Hepatic stellate cell (primary cell): ENCODE measurements around the gene ETFDH.
"Not testable (repeated sequence)": the region's sequence is repeated elsewhere in the genome, so short reads cannot be mapped to it uniquely, and the experiment has no call there.

Experiments
- DNase-seq: peaks from one replicate; pipeline ENCODE4 v3.0.0; 2011; ENCODE audit warnings: low spot score

ETFDH gene

GRCh38 chr4:158755819-158756218 is 83.7 kb downstream of the ETFDH start:
- not testable (repeated sequence) for DNase-seq

GRCh38 chr4:158756588-158756987 is 84.5 kb downstream of the ETFDH start:
- no peak for DNase-seq

GRCh38 chr4:158758142-158758541 is 86.0 kb downstream of the ETFDH start:
- no peak for DNase-seq

GRCh38 chr4:158758703-158759102 is 86.6 kb downstream of the ETFDH start:
- DNase-seq = no peak
